Central memory CD8-positive, alpha-beta T cell (primary cell): ENCODE measurements around the gene SAMSN1.
A peak's percentile ranks its signal among the peaks of the same experiment; 100 is the strongest.

Experiments
- ATAC-seq: fragments of 150-1000 bp; cut with Tn5 transposase; replicated peaks from 2 replicates; pipeline ENCODE4 v1.10.0; 2022; ENCODE audit warnings: mild to moderate bottlenecking, moderate FRiP score, moderate number of reproducible peaks; ENCODE audit not compliant: poor library complexity, severe bottlenecking; ENCODE audit errors: extremely low read depth
- DNase-seq, 2 donors: peaks; one replicate each; pipeline ENCODE4 v3.0.0; 2021; ENCODE audit warnings: low spot score in 2 of 2
- H3K27ac Mint-ChIP-seq: one replicate; pipeline ENCODE4 v1.8.0; 2022; ENCODE audit warnings: low read depth, mild to moderate bottlenecking, moderate library complexity, mixed read lengths
- H3K27me3 Mint-ChIP-seq: one replicate; pipeline ENCODE4 v1.8.0; 2022; ENCODE audit warnings: mixed read lengths
- H3K36me3 Mint-ChIP-seq: one replicate; pipeline ENCODE4 v1.8.0; 2022; ENCODE audit warnings: mild to moderate bottlenecking, moderate library complexity, mixed read lengths; ENCODE audit not compliant: insufficient read depth
- H3K4me1 Mint-ChIP-seq: one replicate; pipeline ENCODE4 v1.8.0; 2022; ENCODE audit warnings: mixed read lengths
- H3K4me3 Mint-ChIP-seq: one replicate; pipeline ENCODE4 v1.8.0; 2022; ENCODE audit warnings: mild to moderate bottlenecking, moderate library complexity, mixed read lengths
- H3K9me3 Mint-ChIP-seq: one replicate; pipeline ENCODE4 v1.8.0; 2022; ENCODE audit warnings: mixed read lengths

The SAMSN1 gene

DNA sequence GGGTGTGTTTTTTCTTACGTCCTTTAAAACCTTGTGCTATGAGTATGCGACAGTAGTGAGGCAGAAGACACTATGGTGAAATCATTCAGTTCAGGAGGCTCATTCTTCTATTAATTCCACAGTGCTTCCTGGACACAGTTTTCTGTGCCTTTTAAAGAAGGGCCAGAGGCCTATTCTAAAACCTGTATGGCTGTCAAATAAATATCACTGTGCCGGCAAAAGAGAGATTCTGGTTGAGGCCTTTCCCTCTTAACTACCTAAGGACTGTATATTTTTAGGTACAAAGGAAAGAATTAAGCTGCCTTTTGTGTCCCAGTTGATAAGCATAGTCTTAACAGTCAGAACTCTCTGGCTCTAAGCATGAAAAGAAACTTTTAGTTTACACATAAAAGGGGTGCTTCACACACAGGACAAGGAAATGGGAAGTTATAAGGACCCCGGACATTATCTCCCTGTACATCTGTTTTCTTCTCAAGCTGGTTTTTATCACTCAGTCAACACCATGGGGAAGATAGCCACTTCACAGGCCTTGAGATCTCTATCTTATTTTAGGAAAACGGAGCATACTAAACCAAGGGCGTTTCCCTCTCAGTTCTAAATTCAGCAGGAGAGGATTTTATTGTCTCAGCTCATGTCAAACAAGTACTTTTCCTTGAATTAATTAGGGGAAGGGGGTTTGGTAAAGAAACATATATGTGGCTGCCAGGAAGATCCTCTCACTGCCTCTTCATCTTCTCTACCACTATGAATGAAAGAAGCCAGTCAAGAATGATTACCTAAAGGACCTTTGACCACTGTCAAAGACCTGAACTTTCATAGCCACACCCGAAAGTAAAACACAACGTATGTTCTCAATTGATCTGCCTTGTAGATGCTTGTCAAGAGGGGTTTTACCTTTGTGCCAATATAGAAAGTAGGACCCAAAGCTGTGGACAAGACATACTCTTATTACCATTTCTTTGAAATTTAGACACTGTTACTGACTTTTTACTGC lies 91.8 kb downstream of the SAMSN1 start:
- Mint-ChIP-seq H3K27ac (peak overlapping the region; percentile 47), H3K4me1 (peaks cover 20% of the 10 kb centered on the region), H3K36me3 (no peaks in the 10 kb centered on the region), H3K4me3 (no peak overlapping the region), H3K9me3 (no peaks in the 10 kb centered on the region), H3K27me3 (no peaks in the 10 kb centered on the region)
- ATAC-seq (peak; percentile 27), DNase-seq (no peak)

GRCh38 chr21:14453339-14454015 lies 92.6 kb downstream of the SAMSN1 start:
- Mint-ChIP-seq H3K27me3 (no peaks in the 10 kb centered on the region), H3K4me1 (peaks cover 20% of the 10 kb centered on the region), H3K9me3 (no peaks in the 10 kb centered on the region), H3K4me3 (no peak overlapping the region), H3K36me3 (no peaks in the 10 kb centered on the region), H3K27ac (peak overlapping the region; percentile 47)
- ATAC-seq (peak; percentile 64), DNase-seq (no peak)

DNA sequence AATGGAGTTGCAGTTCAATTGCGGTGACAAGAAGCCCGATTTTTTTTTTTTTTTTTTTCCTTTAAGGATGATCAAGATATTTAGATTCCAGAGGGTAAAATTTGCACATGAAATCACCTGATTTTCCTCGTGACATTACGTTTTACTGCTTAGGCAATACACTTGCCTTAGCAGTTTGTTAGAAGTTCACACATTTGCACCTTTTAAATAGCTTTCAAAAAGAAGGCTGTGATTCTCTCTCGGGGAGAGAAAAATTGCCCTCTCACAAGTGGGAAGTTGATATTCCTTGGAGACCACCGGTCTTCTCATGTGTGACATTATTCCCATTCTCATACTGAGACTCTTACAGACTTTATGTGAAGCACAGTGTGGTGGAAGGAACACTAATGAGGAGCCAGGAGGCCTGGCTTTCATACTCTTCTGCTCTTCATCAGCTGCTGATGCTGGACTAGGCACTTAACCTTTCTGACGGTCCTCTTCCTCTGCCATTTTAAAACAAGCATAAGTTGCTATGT lies 93.3 kb downstream of the SAMSN1 start:
- DNase-seq (no peak), ATAC-seq (no peak)
- no peak overlapping the region for H3K4me3 Mint-ChIP-seq
- H3K36me3 Mint-ChIP-seq, result no peaks in the 10 kb centered on the region
- H3K9me3 Mint-ChIP-seq, result no peaks in the 10 kb centered on the region
- no peaks in the 10 kb centered on the region for H3K27me3 Mint-ChIP-seq
- peaks cover 20% of the 10 kb centered on the region for H3K4me1 Mint-ChIP-seq
- H3K27ac Mint-ChIP-seq, result peak overlapping the region; percentile 47

- no peak for DNase-seq
- H3K27ac Mint-ChIP-seq, result no peak overlapping the region
- no peaks in the 10 kb centered on the region for H3K9me3 Mint-ChIP-seq
- H3K27me3 Mint-ChIP-seq, result no peaks in the 10 kb centered on the region
- H3K36me3 Mint-ChIP-seq, result no peaks in the 10 kb centered on the region
- H3K4me3 Mint-ChIP-seq, result no peak overlapping the region
- ATAC-seq, result no peak
- H3K4me1 Mint-ChIP-seq, result peaks cover 20% of the 10 kb centered on the region
Observed at GRCh38 chr21:14452031-14452726, 93.9 kb downstream of the SAMSN1 start.

- no peak for ATAC-seq
- no peak for DNase-seq
- peaks cover 20% of the 10 kb centered on the region for H3K4me1 Mint-ChIP-seq
- H3K27me3 Mint-ChIP-seq, result no peaks in the 10 kb centered on the region
- H3K27ac Mint-ChIP-seq, result no peak overlapping the region
- no peaks in the 10 kb centered on the region for H3K9me3 Mint-ChIP-seq
- no peaks in the 10 kb centered on the region for H3K36me3 Mint-ChIP-seq
- no peak overlapping the region for H3K4me3 Mint-ChIP-seq
Observed at GRCh38 chr21:14451546-14451945, 94.6 kb downstream of the SAMSN1 start.

DNA sequence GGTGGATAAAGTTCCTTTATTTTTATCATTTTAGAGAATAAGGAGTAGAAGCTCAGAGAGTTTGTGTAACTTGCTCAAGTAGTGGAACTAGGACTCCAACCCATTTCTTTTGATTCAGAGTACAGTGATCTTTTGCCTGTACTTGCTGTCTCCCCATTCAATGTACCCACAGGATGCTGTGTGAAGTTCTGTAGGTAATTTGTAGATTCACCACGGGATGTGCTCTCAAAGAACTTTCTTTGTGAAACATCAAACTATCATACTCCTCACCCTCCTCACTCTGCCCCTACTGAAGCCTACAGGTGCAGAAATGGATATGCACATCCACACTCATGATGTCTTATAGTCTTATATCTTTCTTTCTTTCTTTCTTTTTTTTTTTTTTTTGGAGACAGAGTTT lies 97.3 kb downstream of the SAMSN1 start:
- Mint-ChIP-seq H3K36me3 (no peaks in the 10 kb centered on the region), H3K4me3 (no peak overlapping the region), H3K27me3 (no peaks in the 10 kb centered on the region), H3K9me3 (no peaks in the 10 kb centered on the region), H3K27ac (no peak overlapping the region), H3K4me1 (peaks cover 7% of the 10 kb centered on the region)
- no peak for ATAC-seq
- no peak for DNase-seq

DNA sequence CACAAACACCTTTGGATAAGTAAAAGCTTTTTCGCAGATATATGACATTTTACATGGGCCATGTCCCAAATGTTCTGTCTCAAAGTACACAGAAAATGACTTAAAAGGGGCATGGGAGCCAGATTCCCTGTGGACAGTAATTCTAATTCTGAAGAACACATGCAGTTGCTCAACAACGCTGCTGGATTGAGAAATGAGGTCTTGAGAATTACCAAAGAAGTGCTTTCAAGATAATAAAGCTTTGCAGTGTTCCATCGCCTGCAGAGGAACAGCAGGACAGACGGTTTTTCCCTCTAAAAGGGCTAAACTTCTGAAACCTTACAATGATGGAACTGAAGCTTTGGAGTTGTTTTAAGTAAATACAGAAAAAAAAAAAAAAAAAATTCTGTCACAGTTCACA lies 107.9 kb downstream of the SAMSN1 start:
- DNase-seq (no peak), ATAC-seq (no peak)
- no peaks in the 10 kb centered on the region for H3K9me3 Mint-ChIP-seq
- H3K4me1 Mint-ChIP-seq, result no peaks in the 10 kb centered on the region
- H3K4me3 Mint-ChIP-seq, result no peak overlapping the region
- H3K27ac Mint-ChIP-seq, result no peak overlapping the region
- no peaks in the 10 kb centered on the region for H3K27me3 Mint-ChIP-seq
- H3K36me3 Mint-ChIP-seq, result no peaks in the 10 kb centered on the region

DNA sequence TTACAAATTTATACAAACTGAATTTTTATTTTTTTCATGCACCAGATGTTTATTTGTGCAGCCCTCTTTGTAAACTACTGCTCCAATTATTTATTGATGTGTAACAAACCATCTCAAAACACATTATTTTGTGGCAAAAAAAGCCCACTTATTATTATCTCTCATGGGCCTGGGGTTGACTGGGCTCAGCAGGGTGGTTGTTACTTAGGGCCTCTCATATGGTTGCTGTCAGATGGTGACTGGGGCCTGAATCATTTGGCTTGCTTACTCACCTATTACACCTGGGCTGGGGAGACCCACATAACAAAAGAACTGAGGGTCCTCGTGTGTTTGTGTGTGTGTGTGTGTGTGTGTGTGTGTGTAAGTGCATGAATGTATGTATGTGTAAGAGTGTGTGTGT lies 110.7 kb downstream of the SAMSN1 start:
- H3K36me3 Mint-ChIP-seq, result no peaks in the 10 kb centered on the region
- H3K27me3 Mint-ChIP-seq, result no peaks in the 10 kb centered on the region
- DNase-seq (no peak), ATAC-seq (no peak)
- no peak overlapping the region for H3K27ac Mint-ChIP-seq
- no peaks in the 10 kb centered on the region for H3K4me1 Mint-ChIP-seq
- H3K4me3 Mint-ChIP-seq, result no peak overlapping the region
- H3K9me3 Mint-ChIP-seq, result no peaks in the 10 kb centered on the region
